NCI-H1436 (cell line): ENCODE measurements around the gene RRP9.

Experiments
- DNase-seq: peaks from one replicate; lab custom pipeline; 2025; lab: John Stamatoyannopoulos, UW

The RRP9 gene

DNA sequence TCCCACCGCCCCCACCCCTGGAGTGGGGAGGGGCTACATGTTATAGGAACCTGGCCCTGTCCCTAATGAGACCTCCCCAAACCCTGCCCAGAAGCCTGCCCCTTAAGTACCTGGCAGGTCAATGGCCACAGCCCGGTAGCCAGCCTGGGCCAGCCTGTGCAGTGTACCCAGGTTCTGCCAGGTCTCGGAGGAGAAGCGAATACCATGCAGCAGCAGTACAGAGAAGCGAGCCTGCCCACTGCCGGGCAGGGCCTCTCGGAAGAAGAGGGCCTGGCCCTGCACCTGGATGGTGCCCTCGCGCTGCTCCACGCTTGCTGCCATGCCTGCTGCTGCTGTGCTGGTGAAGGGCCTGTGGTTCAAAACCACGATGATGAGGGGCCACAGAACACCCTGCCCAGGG, 29.6 kb upstream of the RRP9 start:
- no peak for DNase-seq

DNA sequence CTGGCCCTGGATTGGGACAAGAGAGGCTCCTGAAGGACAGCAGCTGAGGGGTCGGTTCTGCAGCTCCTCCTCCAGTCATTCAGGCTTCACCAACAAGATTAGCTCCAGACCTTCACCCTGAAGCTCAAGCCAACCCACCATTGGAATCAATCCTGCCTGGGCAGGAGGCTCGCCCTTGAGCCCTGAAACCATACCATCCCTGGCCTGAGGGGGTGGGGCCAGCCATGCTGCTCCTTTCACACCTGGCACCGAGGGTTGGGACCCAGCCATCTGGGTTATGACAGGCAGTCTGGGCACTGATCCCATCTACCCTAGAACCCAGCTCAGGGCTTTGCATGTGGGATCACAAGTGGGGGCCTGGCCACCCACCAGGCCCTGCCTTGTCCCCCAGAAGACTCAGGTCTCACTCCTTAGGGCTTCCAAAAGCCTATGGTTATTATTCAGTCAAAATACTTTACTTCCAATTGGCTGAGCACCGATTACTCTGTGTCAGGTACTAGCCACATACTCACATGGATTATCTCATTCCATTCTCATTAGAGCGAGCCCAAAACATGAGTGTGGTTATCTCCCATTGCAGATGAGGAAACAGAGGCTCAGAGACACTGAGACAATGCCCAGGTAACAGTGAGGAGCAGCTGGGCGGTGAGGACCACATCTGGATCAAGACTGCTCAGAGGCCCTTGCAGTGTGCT, 29.0 kb upstream of the RRP9 start:
- no peak for DNase-seq

DNA sequence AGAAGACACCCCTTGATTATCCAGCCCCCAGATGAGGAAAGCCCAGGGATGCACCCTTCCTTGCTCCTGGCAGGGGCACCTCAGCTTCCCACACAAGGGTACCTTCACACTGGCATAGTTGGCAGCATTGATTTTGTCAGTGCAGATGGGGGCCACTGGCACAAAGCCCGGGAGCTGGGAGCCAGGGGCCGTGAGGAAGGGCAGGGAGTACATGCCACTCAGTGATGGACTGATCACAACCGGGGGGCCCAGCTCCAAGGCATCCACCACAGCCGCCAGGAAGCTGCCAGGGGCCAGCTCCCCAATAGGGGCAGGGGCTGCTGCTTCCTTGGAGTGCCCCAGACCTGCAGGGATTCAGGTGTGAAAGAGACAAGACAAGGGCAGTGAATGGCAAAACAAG, 28.1 kb upstream of the RRP9 start:
- no peak for DNase-seq

DNA sequence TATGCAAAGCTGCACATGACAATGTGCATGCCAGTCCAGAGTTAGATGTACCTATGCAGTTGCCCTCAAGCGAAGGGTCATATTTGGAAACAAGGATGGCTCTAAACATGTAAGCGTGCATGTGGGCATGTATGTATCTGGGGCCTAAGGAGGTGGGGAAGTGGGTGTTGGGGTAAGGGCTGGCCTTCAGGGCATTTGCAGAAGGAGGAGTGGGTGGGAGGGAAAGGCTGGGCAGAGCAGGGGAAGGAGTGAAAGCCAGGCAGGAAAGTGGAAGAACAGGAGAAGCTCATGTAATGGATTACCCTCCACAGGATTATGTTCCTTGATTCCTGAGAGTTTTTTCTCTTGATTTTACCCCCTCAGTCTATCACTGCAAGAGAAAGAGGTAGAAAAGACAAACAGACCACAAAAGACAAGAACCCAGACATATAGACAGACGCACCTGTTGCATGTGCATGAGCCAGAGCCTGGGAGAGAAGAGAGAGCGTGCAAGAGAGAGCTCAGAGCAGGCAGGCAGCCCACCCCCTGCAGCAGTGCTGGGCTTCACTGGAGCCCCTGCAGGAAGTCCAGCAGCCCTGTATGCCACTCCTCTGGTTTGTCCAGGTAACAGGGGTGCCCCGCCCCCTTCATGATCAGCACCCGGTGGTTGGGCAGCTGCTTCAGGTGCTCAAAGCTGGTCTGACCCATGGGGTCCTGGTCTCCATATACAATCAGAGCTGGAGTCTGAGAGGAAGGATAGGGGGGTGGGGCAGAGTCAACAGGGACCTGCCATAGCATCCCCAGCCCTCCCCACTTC, 27.4 kb upstream of the RRP9 start:
- DNase-seq, result no peak

DNA sequence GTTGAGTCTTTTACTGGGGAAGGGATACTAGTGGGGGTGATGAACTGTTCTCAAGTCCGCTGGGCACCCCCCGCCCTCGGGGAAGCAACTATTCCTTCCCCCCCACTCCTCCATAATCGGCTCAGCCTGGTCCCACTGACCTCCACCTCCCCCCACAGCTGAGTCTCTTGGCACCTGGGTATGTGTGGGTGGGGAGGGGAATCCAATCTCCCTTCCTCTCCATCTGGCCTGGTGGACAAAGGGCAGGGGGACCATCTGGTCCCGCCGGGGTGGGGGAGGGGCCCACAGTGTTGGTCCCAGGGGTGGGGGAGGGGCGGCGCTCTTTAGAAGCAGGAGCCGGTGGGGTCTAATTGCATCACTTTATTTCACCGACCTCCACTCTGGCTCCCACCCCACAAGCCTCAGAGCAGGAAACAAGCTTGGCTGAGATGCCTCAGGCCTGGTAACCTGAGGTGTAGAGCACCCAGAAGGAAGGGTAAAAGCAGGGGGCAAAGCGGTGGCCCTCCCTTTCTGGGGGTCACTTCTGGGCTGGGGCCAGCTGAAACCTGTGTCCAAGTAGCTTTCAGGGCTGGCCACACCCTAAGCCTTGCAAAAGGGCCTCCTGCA, 26.6 kb upstream of the RRP9 start:
- no peak for DNase-seq

DNA sequence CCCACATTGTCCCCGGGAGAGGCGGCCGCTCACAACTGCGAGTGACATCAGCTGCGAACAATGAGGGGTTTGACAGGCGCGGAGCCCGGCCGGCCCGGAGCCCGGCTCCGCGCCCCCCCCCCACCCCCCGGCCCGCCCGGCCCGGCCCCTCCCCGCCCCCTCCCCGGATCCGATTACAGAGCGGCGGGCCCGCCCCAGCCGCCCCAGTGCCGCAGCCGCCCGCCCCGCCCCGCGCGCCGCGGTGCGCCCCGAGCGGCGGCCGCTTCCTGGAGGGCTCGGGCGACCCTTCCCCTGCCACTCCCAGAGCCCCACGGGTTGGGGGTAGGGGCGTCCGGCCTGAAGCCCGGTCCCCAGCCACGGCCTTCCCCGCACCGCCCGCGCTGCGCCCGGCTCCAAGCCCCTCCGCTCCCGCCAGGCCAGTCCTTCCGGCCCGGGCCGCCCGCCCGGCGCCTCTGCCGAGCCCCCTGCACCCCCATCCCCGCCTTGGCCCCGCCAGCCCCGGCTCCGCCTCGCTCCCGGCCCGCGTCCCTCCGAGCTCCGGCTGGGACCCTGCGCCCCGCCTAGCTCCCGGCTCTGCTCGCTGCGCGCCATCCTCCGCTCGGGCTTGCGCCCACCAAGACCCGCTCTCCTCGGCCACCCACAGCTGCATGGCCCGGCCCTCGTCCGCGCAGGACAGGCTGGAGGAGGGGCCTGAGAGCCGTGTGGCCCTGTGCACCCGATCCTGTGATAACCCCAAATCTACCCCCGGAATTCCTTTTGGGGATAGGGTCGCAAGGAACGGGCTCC, 25.9 kb upstream of the RRP9 start, which contains the start of gene PCBP4:
Gene PCBP4 (minus strand): TSS at position 71 of the 786 bp plus-strand sequence. CDS start 6,214 bp downstream, outside the sequence.
- DNase-seq, result no peak

DNA sequence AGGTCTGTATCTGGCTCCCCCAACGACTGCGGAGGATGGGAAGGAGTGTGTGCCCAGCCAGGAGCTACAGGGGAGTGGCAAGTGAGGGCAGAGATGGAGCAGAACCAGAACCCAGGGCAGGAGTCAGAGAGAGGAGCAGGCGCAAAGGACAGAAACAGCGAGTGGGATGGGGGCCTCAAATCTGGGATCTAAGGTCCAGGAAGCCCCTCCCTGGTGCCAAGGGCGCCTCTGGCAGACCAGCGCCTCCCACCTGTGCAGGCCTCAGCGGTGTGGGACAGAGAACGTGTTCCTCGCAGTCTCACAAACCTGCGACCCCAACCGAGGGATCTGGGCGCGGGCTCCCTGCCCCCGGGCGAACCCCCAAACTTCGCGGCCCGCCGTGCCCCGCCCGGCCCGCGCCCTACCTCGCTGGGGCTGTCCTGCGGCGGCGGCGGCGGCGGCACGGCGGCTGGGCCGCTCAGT, 25.2 kb upstream of the RRP9 start:
- DNase-seq, result no peak

DNA sequence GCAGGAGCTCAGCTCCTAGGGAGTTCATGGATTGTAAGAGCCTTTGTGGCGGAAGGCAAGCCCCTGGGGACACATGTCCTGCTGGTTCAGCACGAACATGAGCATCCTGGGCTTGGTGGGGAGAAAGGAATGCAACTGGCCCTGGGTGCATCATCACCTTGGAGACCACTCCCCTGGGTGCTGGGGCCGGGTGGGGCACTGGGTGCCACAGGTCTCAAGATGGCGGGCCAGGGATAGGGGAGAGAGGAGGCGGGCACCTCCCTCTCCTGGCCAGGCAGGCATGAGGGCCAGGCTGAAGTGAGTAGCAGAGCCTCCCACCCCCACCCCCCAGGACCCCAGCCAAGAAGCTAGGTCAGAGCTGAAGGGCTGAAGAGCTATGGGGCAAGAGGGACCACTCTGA, 24.8 kb upstream of the RRP9 start:
- DNase-seq, result no peak

DNA sequence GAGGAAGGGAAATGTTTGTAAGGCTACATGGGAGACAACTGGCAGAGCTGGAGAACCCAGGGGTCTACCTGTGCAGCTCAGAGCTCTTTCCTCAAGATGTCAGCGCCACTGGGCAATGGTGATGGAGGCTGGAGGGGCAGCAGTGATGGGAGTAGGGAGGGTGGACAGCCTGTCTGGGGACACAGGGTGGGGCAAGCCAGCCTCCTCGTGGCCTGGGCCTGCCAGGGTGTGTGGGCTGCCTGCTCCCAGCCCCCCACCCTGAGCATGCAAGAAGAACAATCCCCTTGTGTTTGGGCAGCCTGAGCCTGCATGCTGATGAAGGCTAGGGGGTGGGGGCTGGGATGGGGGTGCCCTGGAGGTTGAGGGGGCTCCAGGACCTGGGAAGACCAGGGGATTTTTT, 24.3 kb upstream of the RRP9 start:
- DNase-seq, result no peak

DNA sequence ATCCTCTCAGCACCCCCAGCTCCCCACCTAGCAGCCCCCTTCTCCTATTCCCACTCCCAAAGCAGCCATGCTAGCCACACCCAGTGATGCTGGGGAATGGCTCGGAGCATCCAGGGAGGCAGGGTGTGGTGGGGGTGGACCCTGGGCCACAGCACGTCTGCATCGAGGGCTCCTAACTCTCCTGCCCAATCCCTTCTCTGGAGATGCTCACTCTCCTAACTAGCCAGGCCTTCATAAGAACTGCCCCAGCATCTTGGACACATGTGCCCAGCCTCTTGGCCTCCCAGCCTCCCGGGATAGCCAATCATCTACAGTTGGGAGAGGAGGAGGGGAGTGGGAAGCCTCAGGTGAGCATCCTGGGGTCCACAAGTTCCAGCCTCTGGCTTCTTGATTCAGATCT, 22.8 kb upstream of the RRP9 start:
- no peak for DNase-seq

DNA sequence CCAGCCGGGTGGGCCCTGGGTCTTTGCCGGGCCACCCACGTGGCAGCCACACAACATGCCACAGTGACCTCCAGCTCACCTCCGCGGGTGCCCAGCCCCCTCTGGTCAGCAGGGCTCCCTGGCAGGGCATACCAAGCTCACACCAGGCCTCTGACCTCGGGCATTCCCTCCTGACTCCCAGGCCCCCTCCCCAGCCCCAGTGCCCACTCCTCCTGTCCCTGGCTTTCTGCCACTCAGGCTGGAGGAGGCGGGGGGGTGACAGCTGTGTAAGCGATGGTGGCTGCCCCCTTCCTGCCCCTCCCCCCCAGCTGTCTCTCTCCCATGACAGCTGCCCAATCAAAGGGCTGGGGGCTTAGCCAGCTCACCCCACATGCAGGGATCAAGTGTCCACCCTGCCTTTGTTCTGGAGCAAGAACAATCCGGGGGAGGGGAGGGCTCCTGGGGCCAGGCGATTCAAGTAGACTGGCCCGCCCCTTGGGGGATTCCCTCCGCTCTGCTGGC, 22.3 kb upstream of the RRP9 start:
- DNase-seq, result no peak

DNA sequence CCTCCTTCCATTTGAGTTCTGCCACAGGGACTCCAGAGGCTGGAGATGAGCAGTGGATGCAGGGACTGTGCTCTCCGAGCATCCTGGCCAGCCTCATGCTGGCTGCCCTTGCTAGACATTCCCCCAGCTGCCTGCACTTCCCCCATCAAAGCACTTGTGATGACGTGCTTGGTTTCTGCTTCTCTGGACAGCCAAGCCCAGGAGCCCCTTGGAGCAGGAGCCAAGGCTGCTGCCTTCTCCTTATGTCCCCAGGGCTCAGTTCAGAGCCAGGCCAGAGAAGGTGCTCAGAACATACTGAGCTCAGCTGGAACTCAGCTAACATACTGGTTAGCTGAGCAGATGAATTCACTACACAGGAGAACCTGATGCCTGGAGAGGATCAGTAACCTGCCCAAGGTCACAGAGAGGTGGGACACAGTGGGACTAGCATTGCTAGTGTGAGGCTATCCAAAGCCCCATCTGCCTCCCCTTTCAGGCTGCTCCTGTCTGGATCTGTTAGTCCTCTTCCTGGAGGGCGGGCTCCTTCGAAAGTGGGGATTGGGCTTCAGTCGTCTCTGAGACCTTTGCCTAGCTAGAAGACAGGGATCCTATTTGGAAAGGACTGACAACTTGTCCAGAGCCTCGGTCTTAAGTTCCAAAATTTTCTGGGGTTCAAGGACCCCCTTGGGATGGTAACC, 21.3 kb upstream of the RRP9 start:
- DNase-seq, result no peak

DNA sequence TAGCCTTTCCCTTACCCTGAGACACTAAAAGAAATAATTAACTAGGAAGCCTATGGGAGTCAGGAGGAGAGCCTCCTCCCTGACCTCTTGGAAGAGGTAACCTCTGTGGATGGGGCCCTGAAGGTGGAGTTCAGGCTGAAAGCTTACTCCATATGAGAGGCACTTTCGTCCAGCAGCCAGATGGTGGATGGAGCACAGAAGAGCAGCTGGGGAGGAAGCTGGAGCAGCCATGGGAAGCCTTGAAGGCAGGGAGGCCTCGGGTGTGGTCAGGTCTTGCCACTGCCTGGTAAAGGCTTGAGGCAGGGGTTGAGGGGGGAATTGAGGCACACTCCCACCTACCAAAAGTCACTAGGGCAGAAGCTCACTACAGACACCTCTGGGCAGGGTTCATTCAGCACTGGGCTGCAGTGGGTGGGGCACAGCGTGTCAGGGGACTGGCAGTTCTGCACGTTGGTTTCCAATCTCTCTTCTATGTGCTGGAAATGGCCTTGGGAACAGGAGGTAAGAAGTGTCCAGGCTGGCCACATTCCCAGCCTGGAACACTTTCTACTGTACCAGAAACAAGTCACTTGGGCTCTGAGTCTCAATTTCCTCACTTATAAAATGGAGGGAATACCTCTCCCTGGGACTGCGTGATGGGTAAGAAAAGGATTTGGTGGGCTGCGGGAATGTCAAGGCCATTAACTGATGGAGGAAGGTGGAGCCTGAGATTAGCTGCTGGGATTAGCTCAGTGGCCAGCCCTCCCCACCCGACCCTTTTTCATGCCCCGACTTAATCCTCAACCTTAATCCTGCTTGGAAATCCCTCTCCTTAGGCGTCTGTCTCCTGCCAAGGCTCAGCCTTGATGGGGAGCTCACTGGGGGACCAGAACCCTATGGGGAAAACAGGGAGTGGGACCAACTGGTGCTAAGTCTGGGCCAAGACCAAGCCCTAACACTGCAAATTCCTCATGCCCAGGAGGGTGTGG, 20.2 kb upstream of the RRP9 start:
- DNase-seq, result no peak

DNA sequence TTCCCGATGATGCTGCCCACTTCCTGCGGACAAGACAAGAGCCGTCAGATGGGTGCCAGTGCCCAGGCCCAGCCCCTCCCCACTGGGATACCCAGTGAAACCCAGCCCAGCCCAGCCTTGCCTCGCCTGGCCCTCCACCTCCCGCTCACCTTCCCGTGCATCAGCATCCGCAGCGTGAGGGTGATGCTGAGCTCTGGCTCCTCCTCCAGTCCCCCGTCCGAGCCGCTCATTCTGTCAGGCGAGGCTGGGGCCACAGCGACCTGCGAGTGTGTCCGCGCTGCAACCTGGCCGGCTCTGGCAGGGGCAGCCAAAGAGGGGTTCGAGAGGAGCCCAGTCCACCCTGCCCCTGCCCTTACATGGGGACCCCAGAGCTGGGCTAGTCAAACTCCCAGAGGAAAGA, 19.3 kb upstream of the RRP9 start:
- no peak for DNase-seq

DNA sequence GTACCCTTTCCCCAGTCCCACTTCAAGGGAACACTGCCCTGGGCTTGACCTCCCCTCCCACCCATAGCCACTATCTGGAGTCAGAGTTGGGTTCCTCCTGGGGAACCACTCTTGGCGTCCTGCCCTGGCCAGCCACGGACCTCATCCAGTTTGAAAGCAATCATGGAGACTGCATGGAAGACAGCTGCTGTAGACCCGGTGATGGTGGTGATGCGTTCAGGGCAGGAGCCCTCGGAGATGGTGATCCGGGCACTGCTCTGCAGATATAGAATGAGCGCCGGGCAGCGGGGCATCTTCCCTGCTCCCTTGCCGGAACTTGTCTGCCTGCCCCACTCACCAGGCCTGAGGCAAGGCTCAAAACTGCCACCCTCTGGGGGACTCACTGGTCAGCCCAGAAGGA, 18.7 kb upstream of the RRP9 start:
- DNase-seq, result no peak

DNA sequence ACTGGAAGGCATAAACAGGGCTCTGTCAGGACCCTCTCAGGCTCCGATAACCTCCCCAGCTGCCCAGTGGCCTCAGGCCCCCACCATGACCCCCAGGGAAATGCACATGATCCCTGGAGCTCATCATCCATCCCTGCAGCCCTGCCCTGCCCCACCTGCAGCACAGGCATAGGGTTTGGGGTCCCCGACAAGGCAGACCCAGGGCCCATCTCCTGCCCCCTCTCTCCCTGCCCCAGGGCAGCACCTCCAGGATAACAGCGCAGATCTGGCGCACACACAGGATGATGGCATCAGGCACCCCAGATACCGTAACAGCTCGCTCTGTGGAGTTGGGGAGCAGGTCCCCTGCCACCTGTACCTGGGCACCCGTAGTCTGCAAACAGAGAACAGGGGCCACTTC, 17.9 kb upstream of the RRP9 start:
- DNase-seq, result no peak

DNA sequence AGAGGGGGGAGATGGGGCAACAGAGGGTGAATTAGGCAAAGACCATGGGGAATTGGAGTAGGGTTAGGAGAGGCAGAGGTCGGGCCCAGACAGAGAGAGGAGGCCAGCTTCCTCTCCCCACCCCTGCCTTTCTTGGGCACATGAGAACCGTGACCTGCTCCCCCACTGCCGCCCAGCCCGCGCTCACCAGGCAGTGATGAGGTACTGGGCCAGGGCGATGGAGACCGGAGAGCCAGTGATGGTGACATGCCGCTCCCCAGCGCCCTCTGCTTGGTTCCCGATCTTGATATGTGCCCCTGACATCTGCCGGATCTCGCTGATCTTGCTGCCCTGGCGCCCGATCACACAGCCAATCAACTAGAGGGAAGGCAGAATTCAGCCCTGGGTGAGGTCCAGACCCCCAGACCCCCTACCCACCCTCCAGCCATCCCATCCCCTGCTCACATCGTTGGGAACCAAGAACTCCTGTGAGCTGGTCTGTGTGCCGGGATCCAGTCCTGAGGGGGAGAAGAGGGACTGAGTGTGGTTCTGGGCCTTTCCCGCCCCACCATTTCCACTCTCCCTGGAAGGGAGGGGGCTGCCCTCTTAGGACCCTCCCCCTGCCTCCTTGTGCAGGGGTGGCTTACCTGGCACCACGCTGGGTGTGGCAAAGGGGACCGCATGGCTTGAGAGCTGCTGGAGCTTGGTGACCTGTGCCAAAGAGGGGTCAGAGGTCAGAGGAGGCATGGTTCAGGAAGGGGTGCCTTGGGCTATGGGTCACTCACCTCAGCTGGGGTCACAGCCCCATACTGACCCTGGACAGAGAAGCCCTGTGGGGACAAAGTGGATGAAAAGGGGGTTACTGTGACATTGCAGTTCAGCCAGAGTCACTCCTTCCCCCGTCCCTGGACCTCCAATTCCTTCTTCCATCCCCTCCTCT, 17.2 kb upstream of the RRP9 start:
- DNase-seq, result no peak

DNA sequence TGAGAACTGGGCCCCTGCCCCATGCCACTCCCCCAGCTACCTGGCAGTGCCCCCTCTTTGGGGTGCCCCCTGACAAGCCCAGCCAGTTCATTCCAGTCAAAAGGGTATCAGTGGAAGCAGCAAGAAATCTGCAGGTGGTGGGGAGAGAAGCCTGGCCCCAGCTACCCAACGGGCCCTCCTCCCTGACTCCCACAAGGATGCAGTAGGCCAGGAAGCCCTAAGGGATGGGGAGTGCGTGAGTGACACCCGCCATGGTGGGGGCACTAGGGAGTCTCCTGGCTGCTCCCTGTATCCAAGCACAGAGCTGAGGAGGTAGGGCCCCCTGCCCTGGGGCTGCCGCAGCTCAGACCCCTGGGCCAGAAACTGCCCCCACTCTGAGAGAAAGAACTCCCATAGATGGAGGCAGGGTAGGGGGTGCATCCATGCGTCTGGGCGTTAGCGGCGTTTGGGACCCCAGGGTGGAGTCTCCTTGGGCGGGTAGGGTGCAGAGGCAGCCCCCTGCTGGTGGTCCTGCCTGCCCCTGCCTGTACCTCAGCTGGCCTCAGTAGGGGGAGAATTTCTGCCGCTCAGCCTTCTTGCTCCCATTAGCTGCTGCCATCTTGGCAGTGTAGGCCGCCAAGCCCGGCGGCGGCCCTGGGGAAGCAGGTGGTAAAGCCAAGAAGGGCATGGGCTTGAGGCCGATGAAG, 16.0 kb upstream of the RRP9 start:
- DNase-seq, result no peak
